Caco-2 (cell line): Measurements from ENCODE around the gene ETV6. TPM values are rescaled to one million over a fixed set of nuclear protein-coding genes. Genes with fewer than 3 reads are reported as not detected.

ENCODE experiments used
- BruUV-seq: library from RNA; stranded (reverse); fragments of 400-500 nt; replicated peaks from 2 replicates; lab custom pipeline; 2021; lab: Mats Ljungman, UMichigan
- CTCF ChIA-PET: fragments of 300-600 bp; sonication (Branson Sonifier 250); formaldehyde crosslinking; loops from one replicate; lab custom pipeline; 2022; ENCODE audit warnings: antibody characterized with exemption; lab: Charles Lee
- POLR2A ChIA-PET: fragments of 300-600 bp; sonication (Branson Sonifier 250); formaldehyde crosslinking; loops from one replicate; lab custom pipeline; 2022; ENCODE audit warnings: antibody characterized with exemption; lab: Charles Lee
- DNase-seq, 2 experiments: peaks; one replicate each; pipeline versions ENCODE4 v3.0.0 to v3.0.0-alpha.2; 2020 to 2022
- H3K27me3 ChIP-seq: replicated peaks from 2 replicates; pipeline ENCODE4 v1.6.0; 2011; ENCODE audit warnings: low read length; ENCODE audit not compliant: control insufficient read depth, insufficient read depth
- H3K36me3 ChIP-seq: 2 replicates; pipeline ENCODE4 v1.5.1; 2011; ENCODE audit warnings: low read length; ENCODE audit not compliant: control insufficient read depth, insufficient read depth
- H3K4me1 ChIP-seq: fragments of 250-450 bp; sonication (Bioruptor Pico); 2 replicates; pipeline ENCODE4 v1.5.1; 2020; ENCODE audit warnings: mild to moderate bottlenecking
- H3K4me3 ChIP-seq: 2 replicates; pipeline ENCODE4 v1.5.1; 2011; ENCODE audit warnings: low read depth, mild to moderate bottlenecking, control low read depth, low read length
- H3K9me3 ChIP-seq: fragments of 250-450 bp; sonication (Bioruptor Pico); 2 replicates; pipeline ENCODE4 v1.5.1; 2020; ENCODE audit warnings: mild to moderate bottlenecking, moderate library complexity
- H3K27ac Mint-ChIP-seq: one replicate; pipeline ENCODE4 v1.8.0; 2022; ENCODE audit warnings: mixed read lengths; ENCODE audit not compliant: unreplicated experiment
- H3K27me3 Mint-ChIP-seq: one replicate; pipeline ENCODE4 v1.8.0; 2022; ENCODE audit warnings: mixed read lengths; ENCODE audit not compliant: insufficient read depth, unreplicated experiment
- H3K36me3 Mint-ChIP-seq: one replicate; pipeline ENCODE4 v1.8.0; 2022; ENCODE audit warnings: mild to moderate bottlenecking, mixed read lengths; ENCODE audit not compliant: insufficient read depth, unreplicated experiment
- H3K4me1 Mint-ChIP-seq: one replicate; pipeline ENCODE4 v1.8.0; 2022; ENCODE audit warnings: low read depth, mixed read lengths; ENCODE audit not compliant: unreplicated experiment
- H3K4me3 Mint-ChIP-seq: one replicate; pipeline ENCODE4 v1.8.0; 2022; ENCODE audit warnings: mild to moderate bottlenecking, moderate library complexity, mixed read lengths; ENCODE audit not compliant: unreplicated experiment
- H3K9me3 Mint-ChIP-seq: one replicate; pipeline ENCODE4 v1.8.0; 2022; ENCODE audit warnings: mixed read lengths; ENCODE audit not compliant: unreplicated experiment
- intact Hi-C: fragments of 100-400 bp; cut with micrococcal nuclease; formaldehyde crosslinking; loops from one replicate; pipeline ENCODE4 v1.10.0; 2022; ENCODE audit not compliant: unreplicated experiment
- total RNA-seq: library from RNA; stranded (reverse); gene quantifications from 2 replicates; pipeline ENCODE4 v1.2.3, GENCODE V29; 2022
- TF ChIP-seq, protein P1 (sequence below), 2 experiments: fragments of 200-600 bp in 1 of 2; IDR thresholded peaks; 1 replicate in 1 of 2; 2 replicates in 1 of 2; pipeline versions ENCODE4 v1.5.1 to v1.8.0; 2011 to 2022; ENCODE audit warnings: antibody characterized with exemption in 1 of 2, control low read depth in 1 of 2, inconsistent platforms in 1 of 2, low read depth in 1 of 2, low read length in 1 of 2, mild to moderate bottlenecking in 1 of 2, moderate library complexity in 1 of 2; ENCODE audit not compliant: insufficient read depth in 1 of 2, severe bottlenecking in 1 of 2, unreplicated experiment in 1 of 2

ETV6 gene
- total RNA-seq, 1 experiment from 2014 or later = 15.6 TPM

DNA sequence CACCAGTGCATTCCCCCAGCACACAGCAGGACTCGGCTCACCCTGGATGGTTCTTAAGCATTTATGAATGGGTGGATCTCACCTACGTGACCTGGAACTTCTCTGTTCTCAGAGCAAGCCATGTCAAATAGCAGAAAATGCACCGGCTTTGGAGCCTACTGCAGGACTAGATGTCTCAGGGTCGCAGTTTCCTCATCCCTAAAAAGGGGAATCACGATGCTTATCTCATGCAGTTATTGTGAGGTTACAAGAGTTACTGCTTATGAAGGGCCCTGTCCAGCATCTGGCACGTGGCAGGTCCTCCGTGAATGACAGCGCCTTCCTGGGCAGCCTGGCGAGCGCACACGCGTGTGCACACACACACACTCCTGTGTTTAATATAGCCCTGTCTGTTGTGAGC, 128.5 kb downstream of the ETV6 start:
- Mint-ChIP-seq H3K27ac (no peak overlapping the region), H3K9me3 (no peaks in the 10 kb centered on the region), H3K4me3 (no peak overlapping the region), H3K4me1 (peaks cover 12% of the 10 kb centered on the region), H3K36me3 (no peaks in the 10 kb centered on the region), H3K27me3 (no peaks in the 10 kb centered on the region)
- intact Hi-C loops = no loop called here
- H3K36me3 ChIP-seq = no peaks in the 10 kb centered on the region
- CTCF ChIA-PET = no interaction called here
- BruUV-seq = no TSS peak
- H3K27me3 ChIP-seq = no peaks in the 10 kb centered on the region
- no peaks in the 10 kb centered on the region for H3K4me1 ChIP-seq
- POLR2A ChIA-PET = interaction anchor here (0.6 kb wide), 1 partner anchor 156 kb away, joined by 3 read pairs; no protein-coding TSS in a partner anchor
- no peaks in the 10 kb centered on the region for H3K9me3 ChIP-seq
- TF ChIP-seq, protein P1, sequence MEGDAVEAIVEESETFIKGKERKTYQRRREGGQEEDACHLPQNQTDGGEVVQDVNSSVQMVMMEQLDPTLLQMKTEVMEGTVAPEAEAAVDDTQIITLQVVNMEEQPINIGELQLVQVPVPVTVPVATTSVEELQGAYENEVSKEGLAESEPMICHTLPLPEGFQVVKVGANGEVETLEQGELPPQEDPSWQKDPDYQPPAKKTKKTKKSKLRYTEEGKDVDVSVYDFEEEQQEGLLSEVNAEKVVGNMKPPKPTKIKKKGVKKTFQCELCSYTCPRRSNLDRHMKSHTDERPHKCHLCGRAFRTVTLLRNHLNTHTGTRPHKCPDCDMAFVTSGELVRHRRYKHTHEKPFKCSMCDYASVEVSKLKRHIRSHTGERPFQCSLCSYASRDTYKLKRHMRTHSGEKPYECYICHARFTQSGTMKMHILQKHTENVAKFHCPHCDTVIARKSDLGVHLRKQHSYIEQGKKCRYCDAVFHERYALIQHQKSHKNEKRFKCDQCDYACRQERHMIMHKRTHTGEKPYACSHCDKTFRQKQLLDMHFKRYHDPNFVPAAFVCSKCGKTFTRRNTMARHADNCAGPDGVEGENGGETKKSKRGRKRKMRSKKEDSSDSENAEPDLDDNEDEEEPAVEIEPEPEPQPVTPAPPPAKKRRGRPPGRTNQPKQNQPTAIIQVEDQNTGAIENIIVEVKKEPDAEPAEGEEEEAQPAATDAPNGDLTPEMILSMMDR (IDR thresholded peaks at IDR 0.05; ENCODE audit: insufficient read depth in 1 of 2, low read depth in 1 of 2, low read length in 1 of 2, severe bottlenecking in 1 of 2, unreplicated experiment in 1 of 2) = no peak
- DNase-seq = no peak
- H3K4me3 ChIP-seq = no peak overlapping the region

DNA sequence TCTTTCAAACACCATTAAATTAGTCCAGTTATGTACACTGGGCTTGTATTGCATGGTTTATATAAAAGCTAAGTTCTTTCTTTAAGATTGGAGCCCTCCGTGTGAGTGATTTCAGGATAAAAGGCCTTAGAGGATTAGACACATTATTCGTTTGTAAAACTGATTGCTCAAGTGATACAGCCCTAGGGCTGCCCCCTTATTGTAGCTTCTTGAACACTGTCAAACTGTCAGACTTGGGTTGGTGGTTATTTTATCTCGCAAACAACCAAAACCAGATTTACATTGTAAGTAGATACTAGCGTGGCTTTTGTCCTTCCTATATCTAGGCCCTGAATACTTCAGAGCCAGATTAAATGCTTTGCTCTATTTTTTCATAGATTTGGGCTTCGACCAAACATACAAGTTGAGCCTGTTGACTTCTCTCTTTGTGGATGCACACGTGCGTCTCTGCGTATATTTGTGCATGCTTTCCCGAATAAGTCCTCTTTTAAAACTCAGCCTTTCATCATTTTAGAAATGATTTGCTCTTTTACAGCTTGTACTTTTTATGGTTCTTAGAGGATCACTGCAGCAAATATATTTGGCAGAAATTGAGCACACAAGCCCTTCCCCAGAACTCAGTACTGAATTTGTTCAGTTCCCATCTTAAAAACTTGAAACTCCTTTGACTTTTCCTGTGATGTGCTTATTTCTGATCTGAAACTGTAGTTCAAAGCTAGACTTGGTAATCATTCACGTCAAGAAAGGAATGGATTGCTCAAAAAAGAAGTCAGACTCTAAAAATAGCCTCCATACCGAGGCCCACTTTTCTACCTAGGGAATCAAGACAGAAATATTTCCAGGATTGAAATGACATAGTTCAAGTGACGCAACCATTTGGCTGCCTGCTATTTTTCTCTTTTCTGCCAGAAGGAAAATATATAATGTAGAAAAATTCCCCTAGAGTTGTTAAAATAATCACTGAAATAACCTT, 129.5 kb downstream of the ETV6 start:
- Mint-ChIP-seq H3K36me3 (no peaks in the 10 kb centered on the region), H3K9me3 (no peaks in the 10 kb centered on the region), H3K27me3 (no peaks in the 10 kb centered on the region), H3K27ac (no peak overlapping the region), H3K4me1 (peaks cover 12% of the 10 kb centered on the region), H3K4me3 (no peak overlapping the region)
- no peaks in the 10 kb centered on the region for H3K27me3 ChIP-seq
- BruUV-seq = no TSS peak
- no peaks in the 10 kb centered on the region for H3K4me1 ChIP-seq
- H3K36me3 ChIP-seq = no peaks in the 10 kb centered on the region
- intact Hi-C loops = no loop called here
- POLR2A ChIA-PET = interaction anchor here (0.6 kb wide), 1 partner anchor 157 kb away, joined by 3 read pairs; no protein-coding TSS in a partner anchor
- no peak for DNase-seq
- H3K9me3 ChIP-seq = no peaks in the 10 kb centered on the region
- TF ChIP-seq, protein P1 (IDR thresholded peaks at IDR 0.05; ENCODE audit: insufficient read depth in 1 of 2, low read depth in 1 of 2, low read length in 1 of 2, severe bottlenecking in 1 of 2, unreplicated experiment in 1 of 2) = no peak
- CTCF ChIA-PET = no interaction called here
- H3K4me3 ChIP-seq = no peak overlapping the region

DNA sequence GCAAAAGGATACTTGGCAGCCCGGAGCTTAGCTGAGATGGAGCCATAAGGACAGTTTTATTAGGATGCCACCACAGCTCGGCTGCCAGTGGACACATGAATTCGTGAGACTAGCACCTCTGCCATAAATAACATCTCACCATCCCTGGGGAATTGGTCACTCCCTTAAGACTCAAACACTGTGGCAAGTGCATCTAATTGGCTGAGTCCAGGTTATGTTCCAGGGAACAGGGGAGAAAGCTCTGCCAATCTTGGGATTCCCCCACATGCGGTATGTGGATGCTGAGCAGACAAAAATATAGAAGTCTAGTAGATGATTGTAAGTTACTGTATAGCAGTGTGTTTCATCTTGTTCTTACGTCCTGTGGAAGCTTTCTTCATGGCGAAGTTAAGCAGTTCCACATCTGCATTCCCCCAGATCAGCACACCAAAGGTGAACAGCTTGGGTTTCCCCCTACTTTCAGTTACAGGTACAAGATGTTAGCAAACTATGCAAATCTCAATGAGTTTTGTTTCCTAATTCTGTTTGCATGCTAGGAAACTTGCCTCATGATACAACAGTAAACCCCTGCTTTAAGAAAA, 131.1 kb downstream of the ETV6 start:
- TF ChIP-seq, protein P1 (IDR thresholded peaks at IDR 0.05; ENCODE audit: insufficient read depth in 1 of 2, low read depth in 1 of 2, low read length in 1 of 2, severe bottlenecking in 1 of 2, unreplicated experiment in 1 of 2) = no peak
- Histone ChIP-seq H3K4me3 (no peak overlapping the region), H3K36me3 (no peaks in the 10 kb centered on the region), H3K9me3 (no peaks in the 10 kb centered on the region), H3K27me3 (no peaks in the 10 kb centered on the region), H3K4me1 (no peaks in the 10 kb centered on the region)
- Mint-ChIP-seq H3K36me3 (no peaks in the 10 kb centered on the region), H3K4me3 (no peak overlapping the region), H3K4me1 (peaks cover 2% of the 10 kb centered on the region), H3K27ac (no peak overlapping the region), H3K27me3 (no peaks in the 10 kb centered on the region), H3K9me3 (no peaks in the 10 kb centered on the region)
- ChIA-PET CTCF (no interaction called here), POLR2A (no interaction called here)
- no peak for DNase-seq
- intact Hi-C loops = no loop called here
- no TSS peak for BruUV-seq
